ENCODE measurements around the gene MINDY2.
"Not testable (repeated sequence)": the region's sequence is repeated elsewhere in the genome, so short reads cannot be mapped to it uniquely, and the experiment has no call there.

MINDY2 gene

GRCh38 chr15:58830556-58830955 lies 59.5 kb downstream of the MINDY2 start:
- TF ChIP-seq CTCF (IDR thresholded peaks at IDR 0.05) = no peak
- Histone ChIP-seq H3K4me3 (no peak overlapping the region), H3K27ac (no peak overlapping the region)
- no peak for DNase-seq (ENCODE audit: low spot score)

- not testable (repeated sequence) for H3K4me3 ChIP-seq; H3K27ac ChIP-seq; DNase-seq (ENCODE audit: low spot score)
These were observed 62.8 kb downstream of the MINDY2 start for GRCh38 chr15:58833681-58834426.

- H3K4me3 ChIP-seq = no peak overlapping the region
- no peak overlapping the region for H3K27ac ChIP-seq
- no peak for TF ChIP-seq CTCF (IDR thresholded peaks at IDR 0.05)
These were observed 68.4 kb downstream of the MINDY2 start for GRCh38 chr15:58839485-58839884.

GRCh38 chr15:58840048-58840447 lies 68.9 kb downstream of the MINDY2 start:
- H3K27ac ChIP-seq = no peak overlapping the region
- DNase-seq (ENCODE audit: low spot score) = no peak
- no peak overlapping the region for H3K4me3 ChIP-seq
- TF ChIP-seq CTCF (IDR thresholded peaks at IDR 0.05) = no peak

More at GRCh38 chr15:58839485-58839884, 68.4 kb downstream of the MINDY2 start:
- DNase-seq (ENCODE audit: low spot score) = no peak

- Histone ChIP-seq H3K27ac (no peak overlapping the region), H3K4me3 (no peak overlapping the region)
- TF ChIP-seq CTCF (IDR thresholded peaks at IDR 0.05) = no peak
- DNase-seq (ENCODE audit: low spot score) = no peak
These were observed 71.8 kb downstream of the MINDY2 start for GRCh38 chr15:58842713-58843396.

- H3K4me3 ChIP-seq; DNase-seq (ENCODE audit: low spot score); H3K27ac ChIP-seq: not testable (repeated sequence)
These were observed 80.1 kb downstream of the MINDY2 start for GRCh38 chr15:58851205-58851604.

GRCh38 chr15:58852347-58852746 lies 81.2 kb downstream of the MINDY2 start:
- H3K4me3 ChIP-seq = no peak overlapping the region
- TF ChIP-seq CTCF (IDR thresholded peaks at IDR 0.05) = no peak
- DNase-seq (ENCODE audit: low spot score) = no peak
- H3K27ac ChIP-seq = no peak overlapping the region

GRCh38 chr15:58854593-58854992 lies 83.5 kb downstream of the MINDY2 start:
- DNase-seq (ENCODE audit: low spot score) = no peak
- H3K27ac ChIP-seq = no peak overlapping the region

More at GRCh38 chr15:58854593-58854992, 83.5 kb downstream of the MINDY2 start:
- no peak overlapping the region for H3K4me3 ChIP-seq
- no peak for TF ChIP-seq CTCF (IDR thresholded peaks at IDR 0.05)
